Testis (tissue), 2 donors: ENCODE results near the gene NFIB.

Experiments
- POLR2A ChIP-seq: fragments of 450-650 bp; IDR thresholded peaks from one replicate; pipeline ENCODE4 v1.6.1; 2017; ENCODE audit warnings: antibody characterized with exemption, mild to moderate bottlenecking, moderate library complexity
- TF ChIP-seq, protein P1 (sequence below), 3 experiments: fragments of 450-650 bp in 2 of 3; fragments of 200-600 bp in 1 of 3; sonication (generic) in 1 of 3; IDR thresholded peaks; one replicate each; pipeline ENCODE4 v1.5.1; 2016 to 2019; ENCODE audit warnings: antibody characterized with exemption in 3 of 3, mild to moderate bottlenecking in 2 of 3, moderate library complexity in 1 of 3

DNA sequence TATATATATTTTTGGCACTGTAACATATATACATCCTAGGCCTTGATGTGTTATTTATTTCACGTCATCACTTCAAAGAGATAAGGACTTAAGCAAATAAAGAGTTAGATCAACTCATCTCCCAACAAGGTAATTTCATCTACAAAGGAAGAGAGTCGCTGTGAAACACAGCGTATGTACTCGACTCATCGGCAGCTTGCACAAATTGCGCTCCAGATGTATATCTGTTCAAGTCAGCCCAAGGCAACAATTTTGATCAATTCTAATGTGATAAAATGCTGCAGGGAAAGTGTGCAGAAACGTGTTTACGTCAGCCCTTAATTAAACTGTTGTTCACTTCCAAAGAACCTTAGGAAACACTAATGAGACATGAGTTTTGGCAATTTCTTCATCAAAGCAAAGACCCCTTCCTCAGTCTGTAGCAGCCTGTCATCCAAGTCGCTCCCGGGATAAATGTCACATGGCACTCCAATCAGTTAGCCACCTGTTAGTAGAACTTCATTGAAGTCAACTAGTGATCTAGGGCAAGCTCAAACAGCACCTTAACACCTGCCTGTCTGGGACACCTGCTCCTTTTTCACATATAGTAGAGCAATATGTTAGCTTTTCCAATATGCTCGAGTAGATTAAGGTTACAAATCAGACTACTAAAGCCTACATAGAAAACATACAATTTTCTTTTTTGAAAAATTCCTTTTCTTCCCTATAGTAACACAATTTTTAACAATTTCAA lies 182.4 kb downstream of the NFIB start:
- no peak for TF ChIP-seq POLR2A
- TF ChIP-seq, protein P1, sequence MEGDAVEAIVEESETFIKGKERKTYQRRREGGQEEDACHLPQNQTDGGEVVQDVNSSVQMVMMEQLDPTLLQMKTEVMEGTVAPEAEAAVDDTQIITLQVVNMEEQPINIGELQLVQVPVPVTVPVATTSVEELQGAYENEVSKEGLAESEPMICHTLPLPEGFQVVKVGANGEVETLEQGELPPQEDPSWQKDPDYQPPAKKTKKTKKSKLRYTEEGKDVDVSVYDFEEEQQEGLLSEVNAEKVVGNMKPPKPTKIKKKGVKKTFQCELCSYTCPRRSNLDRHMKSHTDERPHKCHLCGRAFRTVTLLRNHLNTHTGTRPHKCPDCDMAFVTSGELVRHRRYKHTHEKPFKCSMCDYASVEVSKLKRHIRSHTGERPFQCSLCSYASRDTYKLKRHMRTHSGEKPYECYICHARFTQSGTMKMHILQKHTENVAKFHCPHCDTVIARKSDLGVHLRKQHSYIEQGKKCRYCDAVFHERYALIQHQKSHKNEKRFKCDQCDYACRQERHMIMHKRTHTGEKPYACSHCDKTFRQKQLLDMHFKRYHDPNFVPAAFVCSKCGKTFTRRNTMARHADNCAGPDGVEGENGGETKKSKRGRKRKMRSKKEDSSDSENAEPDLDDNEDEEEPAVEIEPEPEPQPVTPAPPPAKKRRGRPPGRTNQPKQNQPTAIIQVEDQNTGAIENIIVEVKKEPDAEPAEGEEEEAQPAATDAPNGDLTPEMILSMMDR (IDR thresholded peaks at IDR 0.05): no peak
